SU-DHL-6 (cell line): Measurements from ENCODE around the gene NEGR1.

Experiments
- H2AFZ ChIP-seq: fragments of 200-600 bp; sonication (generic); 2 replicates; pipeline ENCODE4 v1.6.1; 2014; ENCODE audit warnings: low read depth, mild to moderate bottlenecking, moderate library complexity, mixed read lengths, antibody characterized with exemption, low read length; ENCODE audit not compliant: severe bottlenecking
- H3F3A ChIP-seq: fragments of 200-600 bp; shearing (Covaris generic); 2 replicates; pipeline ENCODE4 v1.6.0; 2016; ENCODE audit warnings: antibody characterized with exemption, mild to moderate bottlenecking; ENCODE audit not compliant: insufficient read depth
- H3K27ac ChIP-seq: fragments of 200-600 bp; sonication (generic); 2 replicates; pipeline ENCODE4 v1.5.1; 2016; ENCODE audit warnings: low read depth, mild to moderate bottlenecking, low read length, moderate library complexity, mixed read lengths
- H3K27me3 ChIP-seq: fragments of 200-600 bp; sonication (generic), shearing (Covaris generic); 2 replicates; pipeline ENCODE4 v1.6.0; 2014; ENCODE audit warnings: mild to moderate bottlenecking, low read length
- H3K36me3 ChIP-seq: fragments of 200-600 bp; sonication (generic); 2 replicates; pipeline ENCODE4 v1.6.1; 2014; ENCODE audit warnings: mild to moderate bottlenecking, low read length, mixed read lengths
- H3K4me2 ChIP-seq: fragments of 300-600, 200-600 bp; shearing (Covaris generic), sonication (generic); 2 replicates; pipeline ENCODE4 v1.6.0; 2014; ENCODE audit warnings: low read length, low read depth, mild to moderate bottlenecking; ENCODE audit not compliant: poor library complexity, severe bottlenecking
- H3K4me3 ChIP-seq: fragments of 200-600 bp; sonication (generic); 2 replicates; pipeline ENCODE4 v1.5.1; 2014; ENCODE audit warnings: antibody characterized with exemption, low read length, mild to moderate bottlenecking, mixed read lengths; ENCODE audit not compliant: insufficient read depth, poor library complexity, severe bottlenecking
- H3K79me2 ChIP-seq: fragments of 200-600 bp; sonication (generic); 2 replicates; pipeline ENCODE4 v1.6.1; 2014; ENCODE audit warnings: mild to moderate bottlenecking, low read length, moderate library complexity; ENCODE audit not compliant: insufficient read depth
- H3K9ac ChIP-seq: fragments of 200-600 bp; sonication (generic); 2 replicates; pipeline ENCODE4 v1.7.0; 2014; ENCODE audit warnings: mild to moderate bottlenecking, low read length
- H3K9me2 ChIP-seq: fragments of 200-600 bp; sonication (generic); replicated peaks from 2 replicates; pipeline ENCODE4 v1.6.1; 2014; ENCODE audit warnings: low read length; ENCODE audit not compliant: insufficient read depth
- H3K9me3 ChIP-seq: fragments of 200-600 bp; sonication (generic); 2 replicates; pipeline ENCODE4 v1.6.1; 2014; ENCODE audit warnings: low read length, mixed read lengths; ENCODE audit not compliant: insufficient read depth
- H4K20me1 ChIP-seq: fragments of 200-600 bp; sonication (generic); 2 replicates; pipeline ENCODE4 v1.6.1; 2014; ENCODE audit warnings: low read depth, mild to moderate bottlenecking, antibody characterized with exemption, low read length, moderate library complexity, mixed read lengths
- CTCF ChIP-seq: fragments of 200-600 bp; sonication (generic); IDR thresholded peaks from one replicate; pipeline ENCODE4 v1.5.1; 2017; ENCODE audit warnings: antibody characterized with exemption, mild to moderate bottlenecking, low read length, moderate library complexity; ENCODE audit not compliant: insufficient read depth, poor library complexity, severe bottlenecking
- EZH2phosphoT487 ChIP-seq: fragments of 200-600 bp; sonication (generic), shearing (Covaris generic); conservative IDR thresholded peaks from 2 replicates; pipeline ENCODE4 v1.6.1; 2018; ENCODE audit warnings: mild to moderate bottlenecking, antibody characterized with exemption, low read length, moderate library complexity, mixed read lengths

Gene NEGR1

DNA sequence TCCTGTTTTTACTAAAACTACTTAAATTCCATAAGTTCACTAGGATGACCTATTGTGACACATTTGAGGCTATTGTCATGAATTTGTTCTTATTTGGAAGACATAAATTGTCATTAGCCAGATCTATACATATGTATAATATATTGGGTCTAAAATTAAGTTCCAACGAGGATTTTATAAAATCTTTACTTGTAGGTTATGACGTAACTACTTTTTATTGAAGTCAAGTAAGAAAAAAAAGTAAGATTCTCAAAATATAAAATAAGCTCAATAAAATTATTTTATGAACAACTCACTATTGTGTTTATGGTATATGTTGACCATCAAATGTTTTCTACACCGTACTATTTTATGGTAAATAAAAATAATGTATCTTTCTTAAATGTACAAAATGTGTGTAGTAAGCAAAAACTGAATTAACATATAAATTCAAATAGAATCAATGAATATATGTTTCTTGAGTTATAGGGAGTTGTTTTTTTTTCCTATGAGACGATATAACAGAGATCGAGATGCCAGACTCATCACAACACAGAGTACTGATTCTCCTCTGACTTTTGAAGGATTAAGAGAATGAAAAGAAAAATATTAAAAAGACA, 64.1 kb downstream of the NEGR1 start:
- Histone ChIP-seq H3K36me3 (no peaks in the 10 kb centered on the region), H3K27ac (no peak overlapping the region), H3K79me2 (no peaks in the 10 kb centered on the region), H3K27me3 (no peaks in the 10 kb centered on the region), H3F3A (no peaks in the 10 kb centered on the region), H4K20me1 (no peaks in the 10 kb centered on the region), H3K4me2 (no peak overlapping the region), H3K9me2 (no peaks in the 10 kb centered on the region), H2AFZ (no peak overlapping the region), H3K4me3 (no peak overlapping the region), H3K9ac (no peak overlapping the region), H3K9me3 (no peaks in the 10 kb centered on the region)
- TF ChIP-seq CTCF (no peak), EZH2phosphoT487 (no peak)

DNA sequence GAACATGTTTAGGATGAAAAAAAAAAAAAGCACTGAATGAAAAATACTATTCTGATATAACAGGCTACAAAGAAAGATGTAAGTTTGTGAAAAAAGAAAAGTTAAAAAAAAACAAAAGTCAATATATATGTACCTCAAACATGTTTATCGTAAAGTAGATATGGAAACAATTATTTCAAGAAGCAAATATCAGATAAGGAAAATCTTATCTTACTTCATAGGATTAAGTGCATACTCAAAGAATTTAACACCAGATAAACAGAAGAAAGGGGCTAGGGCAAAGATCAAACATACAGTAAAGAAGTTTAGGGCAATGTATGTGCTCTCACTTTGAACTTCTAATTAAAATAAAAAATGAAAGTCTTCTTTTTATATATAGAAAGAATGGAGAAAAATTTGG, 75.3 kb downstream of the NEGR1 start:
- Histone ChIP-seq H3K79me2 (no peaks in the 10 kb centered on the region), H3K4me3 (no peak overlapping the region), H3K9ac (no peak overlapping the region), H3K36me3 (no peaks in the 10 kb centered on the region), H3K4me2 (no peak overlapping the region), H4K20me1 (no peaks in the 10 kb centered on the region), H3K27ac (no peak overlapping the region), H3K27me3 (no peaks in the 10 kb centered on the region), H3F3A (no peaks in the 10 kb centered on the region), H2AFZ (no peak overlapping the region), H3K9me2 (no peaks in the 10 kb centered on the region), H3K9me3 (no peaks in the 10 kb centered on the region)
- TF ChIP-seq CTCF = no peak
- TF ChIP-seq EZH2phosphoT487 = no peak

- Histone ChIP-seq H3K36me3 (no peaks in the 10 kb centered on the region), H3K4me3 (no peak overlapping the region), H3K9me3 (no peaks in the 10 kb centered on the region), H3K27ac (no peak overlapping the region), H3K79me2 (no peaks in the 10 kb centered on the region), H3K4me2 (no peak overlapping the region), H3K27me3 (no peaks in the 10 kb centered on the region), H4K20me1 (no peaks in the 10 kb centered on the region), H2AFZ (no peak overlapping the region), H3K9ac (no peak overlapping the region), H3K9me2 (no peaks in the 10 kb centered on the region), H3F3A (no peaks in the 10 kb centered on the region)
- no peak for TF ChIP-seq EZH2phosphoT487
- TF ChIP-seq CTCF = no peak
Observed at GRCh38 chr1:72202761-72203160, 79.6 kb downstream of the NEGR1 start.
